ENCODE data around the gene RMND5B. TPM values are rescaled to one million over a fixed set of nuclear protein-coding genes. Genes with fewer than 3 reads are reported as not detected.

RMND5B gene
- total RNA-seq, 1 donor from 2014 or later: 51.3 TPM

DNA sequence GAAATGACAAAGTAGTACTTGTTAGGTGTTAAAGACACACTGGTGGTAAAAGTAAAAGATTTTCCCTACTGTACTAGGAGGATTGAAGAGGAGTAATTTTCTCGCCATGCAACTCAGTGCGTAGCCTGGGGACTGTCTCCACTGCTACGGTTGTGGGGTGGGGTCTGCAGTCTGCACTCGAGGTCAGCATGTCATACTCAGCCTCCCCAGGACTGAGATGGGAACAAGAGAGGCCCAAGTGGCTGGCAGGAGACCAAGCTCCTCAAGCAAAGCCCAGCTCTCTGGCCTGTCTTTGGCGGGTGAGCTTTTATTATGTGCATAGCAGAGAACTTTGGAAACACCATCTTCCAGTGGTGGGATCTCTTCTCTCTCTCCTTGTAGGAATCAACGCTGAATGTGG is 12.4 kb downstream of the RMND5B start:
- no peak for DNase-seq
- Mint-ChIP-seq H3K9me3 (ENCODE audit: unreplicated experiment) (peaks cover 2% of the 10 kb centered on the region), H3K36me3 (ENCODE audit: unreplicated experiment) (no peaks in the 10 kb centered on the region), H3K27ac (ENCODE audit: unreplicated experiment) (no peak overlapping the region), H3K4me1 (ENCODE audit: low read depth, unreplicated experiment) (peaks cover 2% of the 10 kb centered on the region), H3K27me3 (ENCODE audit: unreplicated experiment) (peaks cover 5% of the 10 kb centered on the region), H3K4me3 (ENCODE audit: unreplicated experiment) (no peak overlapping the region)
- TF ChIP-seq, protein P1, sequence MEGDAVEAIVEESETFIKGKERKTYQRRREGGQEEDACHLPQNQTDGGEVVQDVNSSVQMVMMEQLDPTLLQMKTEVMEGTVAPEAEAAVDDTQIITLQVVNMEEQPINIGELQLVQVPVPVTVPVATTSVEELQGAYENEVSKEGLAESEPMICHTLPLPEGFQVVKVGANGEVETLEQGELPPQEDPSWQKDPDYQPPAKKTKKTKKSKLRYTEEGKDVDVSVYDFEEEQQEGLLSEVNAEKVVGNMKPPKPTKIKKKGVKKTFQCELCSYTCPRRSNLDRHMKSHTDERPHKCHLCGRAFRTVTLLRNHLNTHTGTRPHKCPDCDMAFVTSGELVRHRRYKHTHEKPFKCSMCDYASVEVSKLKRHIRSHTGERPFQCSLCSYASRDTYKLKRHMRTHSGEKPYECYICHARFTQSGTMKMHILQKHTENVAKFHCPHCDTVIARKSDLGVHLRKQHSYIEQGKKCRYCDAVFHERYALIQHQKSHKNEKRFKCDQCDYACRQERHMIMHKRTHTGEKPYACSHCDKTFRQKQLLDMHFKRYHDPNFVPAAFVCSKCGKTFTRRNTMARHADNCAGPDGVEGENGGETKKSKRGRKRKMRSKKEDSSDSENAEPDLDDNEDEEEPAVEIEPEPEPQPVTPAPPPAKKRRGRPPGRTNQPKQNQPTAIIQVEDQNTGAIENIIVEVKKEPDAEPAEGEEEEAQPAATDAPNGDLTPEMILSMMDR (IDR thresholded peaks at IDR 0.05; ENCODE audit: partially characterized antibody, unreplicated experiment): no peak

DNA sequence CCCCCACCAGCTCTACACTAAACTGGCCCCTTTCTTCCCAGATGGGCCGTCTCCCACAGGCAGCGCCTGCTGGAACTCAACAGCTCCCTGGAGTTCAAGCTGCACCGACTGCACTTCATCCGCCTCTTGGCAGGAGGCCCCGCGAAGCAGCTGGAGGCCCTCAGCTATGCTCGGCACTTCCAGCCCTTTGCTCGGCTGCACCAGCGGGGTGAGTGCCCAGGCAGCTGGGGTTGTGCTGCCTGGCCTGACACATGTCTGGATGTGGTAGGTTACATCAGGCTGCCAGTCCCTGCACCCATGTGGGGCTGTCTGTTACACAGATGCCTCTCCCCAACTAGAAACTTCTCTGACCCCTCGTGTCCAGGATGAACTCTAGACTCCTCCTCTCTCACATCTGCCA is 13.1 kb downstream of the RMND5B start:
- Mint-ChIP-seq H3K36me3 (ENCODE audit: unreplicated experiment) (no peaks in the 10 kb centered on the region), H3K9me3 (ENCODE audit: unreplicated experiment) (peaks cover 2% of the 10 kb centered on the region), H3K4me1 (ENCODE audit: low read depth, unreplicated experiment) (peaks cover 2% of the 10 kb centered on the region), H3K27ac (ENCODE audit: unreplicated experiment) (no peak overlapping the region), H3K4me3 (ENCODE audit: unreplicated experiment) (no peak overlapping the region), H3K27me3 (ENCODE audit: unreplicated experiment) (peaks cover 5% of the 10 kb centered on the region)
- TF ChIP-seq, protein P1 (IDR thresholded peaks at IDR 0.05; ENCODE audit: partially characterized antibody, unreplicated experiment): no peak
- no peak for DNase-seq

DNA sequence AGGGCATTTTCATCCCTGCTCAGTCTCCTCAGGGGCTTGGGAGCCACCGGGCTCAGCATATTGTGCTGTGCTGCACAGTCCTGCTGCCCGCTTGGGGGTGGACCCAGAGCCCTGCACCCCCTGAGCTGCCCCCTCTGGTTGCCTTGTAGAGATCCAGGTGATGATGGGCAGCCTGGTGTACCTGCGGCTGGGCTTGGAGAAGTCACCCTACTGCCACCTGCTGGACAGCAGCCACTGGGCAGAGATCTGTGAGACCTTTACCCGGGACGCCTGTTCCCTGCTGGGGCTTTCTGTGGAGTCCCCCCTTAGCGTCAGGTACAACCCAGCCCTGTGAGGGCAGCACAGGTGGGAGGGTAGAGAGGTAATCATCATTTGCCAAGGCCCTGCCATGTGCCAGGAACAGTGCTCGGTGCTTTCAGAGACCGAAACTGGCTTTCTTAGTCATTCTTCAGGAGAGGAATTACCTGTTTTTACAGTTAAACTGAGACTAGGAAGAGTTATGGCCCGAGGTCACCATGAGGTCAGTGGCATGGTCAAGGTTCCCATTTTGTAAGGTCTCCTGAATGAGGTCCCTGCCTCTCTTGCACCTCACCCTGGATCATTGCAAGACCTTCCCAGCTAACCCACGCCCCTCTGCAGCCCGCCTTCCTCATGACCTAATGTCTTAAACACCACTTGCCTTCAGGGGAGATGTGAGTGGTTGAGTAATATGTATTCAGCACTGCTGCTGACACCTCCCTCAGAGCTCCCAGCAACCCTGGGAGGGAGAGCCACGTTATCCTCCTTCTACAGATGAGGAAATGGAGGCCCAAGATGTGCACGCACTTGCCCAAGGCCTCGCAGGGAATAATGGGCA is 15.4 kb downstream of the RMND5B start:
- peaks cover 2% of the 10 kb centered on the region for H3K9me3 Mint-ChIP-seq (ENCODE audit: unreplicated experiment)
- peaks cover 2% of the 10 kb centered on the region for H3K4me1 Mint-ChIP-seq (ENCODE audit: low read depth, unreplicated experiment)
- peaks cover 7% of the 10 kb centered on the region for H3K27me3 Mint-ChIP-seq (ENCODE audit: unreplicated experiment)
- no peak overlapping the region for H3K4me3 Mint-ChIP-seq (ENCODE audit: unreplicated experiment)
- TF ChIP-seq, protein P1 (IDR thresholded peaks at IDR 0.05; ENCODE audit: partially characterized antibody, unreplicated experiment): peak; percentile 78
- no peaks in the 10 kb centered on the region for H3K36me3 Mint-ChIP-seq (ENCODE audit: unreplicated experiment)
- H3K27ac Mint-ChIP-seq (ENCODE audit: unreplicated experiment): no peak overlapping the region
- peak; percentile 73 for DNase-seq

DNA sequence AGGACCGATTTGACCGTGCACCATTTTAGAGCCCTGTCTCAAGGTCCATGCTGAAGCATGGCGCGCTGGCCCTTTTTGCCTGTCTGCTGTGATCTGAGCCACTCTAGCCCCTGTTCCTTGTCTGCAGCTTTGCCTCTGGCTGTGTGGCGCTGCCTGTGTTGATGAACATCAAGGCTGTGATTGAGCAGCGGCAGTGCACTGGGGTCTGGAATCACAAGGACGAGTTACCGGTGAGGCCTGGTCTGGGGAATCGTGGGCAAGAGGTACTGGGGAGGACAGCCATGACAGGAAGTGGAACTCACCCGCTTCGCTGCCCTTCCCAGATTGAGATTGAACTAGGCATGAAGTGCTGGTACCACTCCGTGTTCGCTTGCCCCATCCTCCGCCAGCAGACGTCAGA is 16.6 kb downstream of the RMND5B start:
- Mint-ChIP-seq H3K4me3 (ENCODE audit: unreplicated experiment) (no peak overlapping the region), H3K27me3 (ENCODE audit: unreplicated experiment) (peaks cover 9% of the 10 kb centered on the region), H3K36me3 (ENCODE audit: unreplicated experiment) (no peaks in the 10 kb centered on the region), H3K4me1 (ENCODE audit: low read depth, unreplicated experiment) (peaks cover 5% of the 10 kb centered on the region), H3K27ac (ENCODE audit: unreplicated experiment) (no peak overlapping the region), H3K9me3 (ENCODE audit: unreplicated experiment) (peaks cover 2% of the 10 kb centered on the region)
- TF ChIP-seq, protein P1 (IDR thresholded peaks at IDR 0.05; ENCODE audit: partially characterized antibody, unreplicated experiment): no peak
- no peak for DNase-seq

DNA sequence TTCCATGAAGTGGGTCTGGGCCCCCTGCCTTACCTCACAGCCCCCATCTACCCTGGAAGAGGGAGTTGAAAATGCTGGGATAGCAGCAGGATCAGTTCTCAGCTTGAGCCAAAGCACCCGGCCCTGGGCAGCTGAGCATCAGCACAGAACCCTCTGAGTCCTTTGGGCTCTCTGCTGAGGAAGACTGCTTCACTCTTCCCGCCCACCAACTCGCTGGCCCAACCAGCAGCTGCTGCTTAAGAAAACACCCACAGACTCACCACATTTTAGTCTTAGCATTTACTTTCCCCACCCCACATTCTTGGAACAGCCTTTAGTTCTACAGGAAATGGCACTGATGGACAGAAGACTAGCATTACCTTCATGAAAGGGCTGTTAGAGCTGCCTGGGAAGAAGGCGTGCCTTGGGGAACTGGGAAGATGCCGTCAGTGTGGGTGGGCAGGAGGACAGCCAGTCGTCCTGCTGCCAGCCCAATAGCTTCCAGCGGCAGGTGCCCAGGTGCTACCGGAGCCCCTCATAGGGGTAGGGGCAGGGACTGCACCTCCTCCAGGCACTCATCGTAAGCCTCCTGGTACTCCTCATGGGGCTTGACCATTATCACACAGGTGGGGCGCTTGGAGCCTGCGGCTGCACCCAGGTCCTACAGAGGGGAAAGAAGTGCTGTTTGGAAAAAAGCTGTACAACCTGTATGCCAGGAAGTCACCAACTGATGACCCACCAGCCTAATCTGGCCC is 18.6 kb downstream of the RMND5B start:
- H3K9me3 Mint-ChIP-seq (ENCODE audit: unreplicated experiment): peaks cover 4% of the 10 kb centered on the region
- peaks cover 5% of the 10 kb centered on the region for H3K4me1 Mint-ChIP-seq (ENCODE audit: low read depth, unreplicated experiment)
- TF ChIP-seq, protein P1 (IDR thresholded peaks at IDR 0.05; ENCODE audit: partially characterized antibody, unreplicated experiment): no peak
- H3K36me3 Mint-ChIP-seq (ENCODE audit: unreplicated experiment): no peaks in the 10 kb centered on the region
- no peak overlapping the region for H3K27ac Mint-ChIP-seq (ENCODE audit: unreplicated experiment)
- no peak overlapping the region for H3K4me3 Mint-ChIP-seq (ENCODE audit: unreplicated experiment)
- DNase-seq: no peak
- peaks cover 11% of the 10 kb centered on the region for H3K27me3 Mint-ChIP-seq (ENCODE audit: unreplicated experiment)

Data from glutamatergic neuron (in vitro differentiated cells).